ENCODE data around the gene GTF2I. TPM values are rescaled to one million over a fixed set of nuclear protein-coding genes. Genes with fewer than 3 reads are reported as not detected.
A peak's percentile ranks its signal among the peaks of the same experiment; 100 is the strongest.
"Not testable (repeated sequence)": the region's sequence is repeated elsewhere in the genome, so short reads cannot be mapped to it uniquely, and the experiment has no call there.

GTF2I gene
- polyA plus RNA-seq (ENCODE audit: insufficient read length in 3 of 3) = 100 to 1,000 TPM; 281 to 470 (median 427) TPM
- long read RNA-seq, donor 1, full-length matches to known transcripts = 19 of 62 reads
- long read RNA-seq, donor 1, partial matches to known transcripts = 43 of 62 reads
- long read RNA-seq, donor 1, other reads (novel, unspliced or antisense) = 0 of 62 reads
- long read RNA-seq, donor 2, full-length matches to known transcripts = 22 of 28 reads
- long read RNA-seq, donor 2, partial matches to known transcripts = 6 of 28 reads
- long read RNA-seq, donor 2, other reads (novel, unspliced or antisense) = 0 of 28 reads
- long read RNA-seq, donor 3, full-length matches to known transcripts = 26 of 123 reads
- long read RNA-seq, donor 3, partial matches to known transcripts = 97 of 123 reads
- long read RNA-seq, donor 3, other reads (novel, unspliced or antisense) = 0 of 123 reads
- long read RNA-seq, donor 4, full-length matches to known transcripts = 22 of 53 reads
- long read RNA-seq, donor 4, partial matches to known transcripts = 31 of 53 reads
- long read RNA-seq, donor 4, other reads (novel, unspliced or antisense) = 0 of 53 reads
- long read RNA-seq, donor 5, full-length matches to known transcripts = 12 of 17 reads
- long read RNA-seq, donor 5, partial matches to known transcripts = 5 of 17 reads
- long read RNA-seq, donor 5, other reads (novel, unspliced or antisense) = 0 of 17 reads
- long read RNA-seq, donor 6, full-length matches to known transcripts = 29 of 91 reads
- long read RNA-seq, donor 6, partial matches to known transcripts = 62 of 91 reads
- long read RNA-seq, donor 6, other reads (novel, unspliced or antisense) = 0 of 91 reads
- long read RNA-seq, donor 7, full-length matches to known transcripts = 35 of 56 reads
- long read RNA-seq, donor 7, partial matches to known transcripts = 21 of 56 reads
- long read RNA-seq, donor 7, other reads (novel, unspliced or antisense) = 0 of 56 reads
- long read RNA-seq, donor 8, full-length matches to known transcripts = 8 of 16 reads
- long read RNA-seq, donor 8, partial matches to known transcripts = 8 of 16 reads
- long read RNA-seq, donor 8, other reads (novel, unspliced or antisense) = 0 of 16 reads
- long read RNA-seq, donor 9, full-length matches to known transcripts = 28 of 63 reads
- long read RNA-seq, donor 9, partial matches to known transcripts = 35 of 63 reads
- long read RNA-seq, donor 9, other reads (novel, unspliced or antisense) = 0 of 63 reads
- long read RNA-seq, donor 10, full-length matches to known transcripts = 24 of 140 reads
- long read RNA-seq, donor 10, partial matches to known transcripts = 85 of 140 reads
- long read RNA-seq, donor 10, other reads (novel, unspliced or antisense) = 31 of 140 reads
- long read RNA-seq, donor 11, full-length matches to known transcripts = 21 of 37 reads
- long read RNA-seq, donor 11, partial matches to known transcripts = 16 of 37 reads
- long read RNA-seq, donor 11, other reads (novel, unspliced or antisense) = 0 of 37 reads
- long read RNA-seq, donor 12, full-length matches to known transcripts = 42 of 98 reads
- long read RNA-seq, donor 12, partial matches to known transcripts = 56 of 98 reads
- long read RNA-seq, donor 12, other reads (novel, unspliced or antisense) = 0 of 98 reads
- long read RNA-seq, donor 13, full-length matches to known transcripts = 15 of 42 reads
- long read RNA-seq, donor 13, partial matches to known transcripts = 27 of 42 reads
- long read RNA-seq, donor 13, other reads (novel, unspliced or antisense) = 0 of 42 reads
- long read RNA-seq, donor 14, full-length matches to known transcripts = 34 of 108 reads
- long read RNA-seq, donor 14, partial matches to known transcripts = 74 of 108 reads
- long read RNA-seq, donor 14, other reads (novel, unspliced or antisense) = 0 of 108 reads
- long read RNA-seq, donor 15, full-length matches to known transcripts = 29 of 43 reads
- long read RNA-seq, donor 15, partial matches to known transcripts = 14 of 43 reads
- long read RNA-seq, donor 15, other reads (novel, unspliced or antisense) = 0 of 43 reads
- long read RNA-seq, donor 16, full-length matches to known transcripts = 23 of 57 reads
- long read RNA-seq, donor 16, partial matches to known transcripts = 34 of 57 reads
- long read RNA-seq, donor 16, other reads (novel, unspliced or antisense) = 0 of 57 reads

DNA sequence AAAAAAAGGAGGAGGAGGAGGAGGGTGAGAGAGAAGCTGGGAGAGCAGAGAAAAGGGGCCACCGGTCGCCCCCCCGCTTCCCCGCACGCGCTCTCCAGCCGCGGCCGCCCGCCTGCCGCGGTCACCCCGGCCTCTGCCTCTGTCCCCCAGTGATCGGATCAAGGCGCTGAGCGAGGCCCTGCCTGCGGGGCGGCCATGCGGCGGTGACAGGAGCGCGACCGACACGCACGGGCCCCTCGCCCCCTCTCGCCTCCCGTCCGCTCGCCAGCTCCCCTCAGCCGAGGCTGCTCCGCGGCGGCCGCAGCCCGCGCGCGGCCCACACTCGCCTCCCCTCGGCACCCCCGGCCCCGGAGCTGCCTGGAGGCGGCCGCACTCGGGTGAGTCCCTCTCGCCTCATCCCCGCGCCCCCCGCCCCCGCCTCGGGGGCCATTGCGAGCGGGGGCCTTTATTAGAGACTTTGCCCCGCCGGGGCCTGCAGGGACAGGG lies at the start of gene GTF2I:
GTF2I (plus strand) TSS at position 27 of the 486 bp plus-strand sequence. CDS start 31,411 bp downstream, outside the sequence.
- no peak for DNase-seq

DNA sequence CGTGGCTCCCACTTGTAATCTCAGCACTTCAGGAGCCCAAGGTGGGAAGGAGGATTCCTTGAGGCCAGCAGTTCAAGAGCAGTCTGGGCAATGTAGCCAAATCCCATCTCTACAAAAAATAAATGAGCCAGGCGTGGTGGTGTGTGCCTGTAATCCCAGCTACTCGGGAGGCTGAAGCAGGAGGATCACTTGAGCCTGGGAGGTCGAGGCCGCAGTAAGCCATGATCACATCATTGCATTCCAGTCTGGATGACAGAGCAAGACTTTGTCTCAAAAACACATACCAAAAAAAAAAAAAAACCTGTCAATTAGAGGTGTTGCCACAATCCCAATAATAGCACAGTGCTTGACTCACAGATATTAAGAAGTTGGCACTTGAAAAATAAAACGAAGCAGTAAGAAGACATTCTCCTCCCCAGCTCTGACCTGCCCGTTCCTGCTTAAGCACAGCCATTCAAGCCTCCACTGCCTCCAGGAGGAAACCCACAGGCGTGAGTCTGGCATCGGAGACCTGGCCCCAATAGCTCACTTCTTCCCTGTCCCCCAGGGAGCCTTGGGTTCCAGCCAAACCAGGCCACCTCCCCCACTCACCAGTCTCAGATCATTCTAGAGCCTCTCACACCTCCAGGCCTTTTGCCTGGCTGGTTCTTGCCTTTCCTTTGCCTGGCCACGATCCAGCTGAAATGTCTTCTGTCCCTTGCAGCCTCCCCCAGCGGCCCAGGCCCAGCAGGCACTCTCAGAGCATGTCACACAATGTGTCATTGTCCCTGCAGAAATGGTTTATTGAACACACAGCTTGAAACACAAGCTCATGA lies 45.3 kb upstream of the GTF2I start:
- DNase-seq = no peak

DNA sequence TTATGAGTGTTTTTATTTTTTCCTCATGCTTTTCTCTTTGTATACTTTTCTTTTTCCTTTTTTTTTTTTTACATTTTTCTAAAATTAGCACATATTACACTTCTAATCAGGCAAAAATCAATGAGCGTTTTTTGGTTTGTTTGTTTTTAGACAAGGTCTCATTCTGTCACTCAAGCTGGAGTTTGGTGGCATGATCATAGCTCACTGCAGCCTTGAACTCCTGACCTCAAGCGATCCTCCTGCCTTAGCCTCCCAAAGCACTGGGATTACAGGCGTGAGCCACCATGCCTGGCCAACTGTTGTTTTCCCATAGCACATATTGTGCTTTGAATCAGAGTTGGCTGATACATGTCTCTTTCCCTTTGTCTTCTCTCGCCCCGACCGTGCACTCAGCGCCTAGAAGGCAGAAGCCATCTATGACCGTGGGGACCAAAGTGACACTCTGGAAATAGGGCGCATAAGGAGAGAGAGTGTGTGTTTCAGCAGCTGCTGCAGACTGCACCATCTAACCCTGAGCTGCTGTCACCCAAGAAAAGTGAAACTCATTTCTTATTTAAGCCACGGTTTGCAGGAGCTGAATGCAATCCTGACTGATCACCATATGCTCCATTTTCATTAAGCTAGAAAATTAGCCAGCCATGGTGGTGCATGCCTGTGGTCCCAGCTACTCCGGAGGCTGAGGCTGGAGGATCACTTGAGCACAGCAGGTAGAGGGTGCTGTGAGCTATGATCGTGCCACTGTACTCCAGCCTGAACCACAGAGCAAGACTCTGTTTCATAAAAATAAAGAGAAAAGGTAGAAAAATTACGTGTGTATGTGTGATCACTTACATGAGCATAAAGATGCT lies 41.4 kb upstream of the GTF2I start:
- no peak for DNase-seq

DNA sequence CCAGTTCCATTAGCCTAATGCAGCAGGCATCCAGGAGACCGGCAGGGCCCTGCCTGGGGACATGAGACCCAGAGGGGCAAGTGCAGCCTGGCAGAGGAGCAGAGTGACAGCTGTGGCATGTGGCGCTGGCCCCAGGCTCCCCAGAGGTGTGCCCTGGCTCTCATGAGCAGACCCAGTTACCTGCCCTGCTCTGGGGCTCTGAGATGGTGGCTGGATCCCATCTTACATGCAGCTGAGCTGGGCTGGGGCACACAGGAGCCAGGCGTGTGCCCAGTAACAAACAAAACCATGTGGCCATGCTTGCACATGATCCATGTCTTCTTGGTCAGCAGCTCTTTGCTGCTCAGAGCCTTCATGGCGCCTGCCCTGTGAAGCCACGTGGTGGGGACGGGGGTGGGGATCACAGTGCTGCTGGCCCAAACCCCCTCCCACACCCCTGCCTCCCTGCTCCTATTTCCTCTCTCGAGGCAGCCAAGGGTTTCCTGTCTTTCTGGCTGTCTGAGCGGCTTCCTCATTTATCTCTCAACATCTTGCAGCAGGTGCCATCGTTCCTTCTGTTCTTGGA lies 40.3 kb upstream of the GTF2I start:
- peak; percentile 64 for DNase-seq

DNA sequence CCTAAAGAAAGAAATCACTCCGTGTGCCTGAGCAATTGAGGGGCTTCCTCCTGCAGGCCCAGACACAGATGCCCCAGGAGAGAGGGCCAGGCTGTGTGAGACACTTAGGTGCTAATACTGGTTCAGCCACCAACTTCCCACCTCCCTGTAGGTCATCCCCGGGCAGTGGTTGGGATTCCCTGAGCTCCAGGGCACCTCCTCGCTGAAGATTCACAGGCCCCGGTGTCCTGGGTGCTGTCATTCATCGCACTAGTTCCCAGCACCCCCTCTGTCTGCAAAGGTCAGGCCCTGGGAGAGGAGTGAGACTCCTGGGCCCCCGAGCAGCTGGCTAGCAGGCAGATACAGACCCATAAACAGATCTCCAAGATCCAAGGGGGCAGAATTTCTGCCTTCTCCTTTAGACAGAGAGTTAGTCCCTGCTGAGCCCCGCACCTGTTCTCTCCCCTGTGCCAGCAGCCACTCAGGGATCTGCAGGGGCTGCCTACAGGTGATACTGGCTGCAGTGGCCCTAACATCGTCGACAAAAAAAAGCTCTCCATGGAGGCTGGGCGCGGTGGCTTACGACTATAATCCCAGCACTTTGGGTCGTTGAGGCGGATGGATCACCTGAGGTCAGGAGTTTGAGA lies 38.2 kb upstream of the GTF2I start:
- no peak for DNase-seq

DNA sequence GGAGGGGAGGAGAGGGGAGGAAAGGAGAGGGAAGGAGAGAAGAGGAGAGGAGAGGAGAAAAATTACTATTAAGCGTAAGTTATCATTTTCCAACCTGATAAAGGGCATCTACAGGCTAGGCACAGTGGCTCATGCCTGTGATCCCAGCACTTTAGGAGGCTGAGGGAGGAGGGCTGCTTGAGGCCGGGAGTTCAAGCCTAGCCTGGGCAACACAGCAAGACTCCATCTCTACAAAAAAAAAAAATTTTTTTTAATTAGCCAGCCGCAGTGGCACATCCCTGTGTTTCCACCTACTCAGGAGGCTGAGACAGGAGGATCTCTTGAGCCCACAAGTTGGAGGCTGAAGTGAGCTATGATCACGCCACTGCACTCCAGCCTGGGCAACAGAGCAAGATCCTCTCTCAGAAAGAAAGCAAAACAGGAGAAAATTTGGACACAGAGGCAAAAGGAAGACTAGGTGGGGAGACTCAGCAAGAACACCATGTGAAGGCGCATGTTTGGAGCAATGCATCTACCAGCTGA lies 35.2 kb upstream of the GTF2I start:
- no peak for DNase-seq

DNA sequence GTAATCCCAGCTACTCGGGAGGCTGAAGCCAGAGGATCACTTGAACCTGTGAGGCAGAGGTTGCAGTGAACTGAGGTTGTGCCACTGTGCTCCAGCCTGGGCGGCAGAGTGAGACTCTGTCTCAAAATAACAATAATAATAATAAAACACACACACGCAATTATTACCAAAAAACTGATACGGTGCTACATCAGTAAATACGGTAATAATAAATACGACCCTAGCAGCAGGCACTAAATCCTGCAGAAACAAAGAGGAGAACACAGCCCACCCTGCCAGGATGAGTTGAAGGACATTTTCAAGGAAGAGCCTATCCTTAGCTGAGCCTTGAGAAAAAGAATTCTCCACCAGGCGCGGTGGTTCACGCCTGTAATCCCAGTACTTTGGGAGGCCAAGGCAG lies 34.4 kb upstream of the GTF2I start:
- DNase-seq = no peak

DNA sequence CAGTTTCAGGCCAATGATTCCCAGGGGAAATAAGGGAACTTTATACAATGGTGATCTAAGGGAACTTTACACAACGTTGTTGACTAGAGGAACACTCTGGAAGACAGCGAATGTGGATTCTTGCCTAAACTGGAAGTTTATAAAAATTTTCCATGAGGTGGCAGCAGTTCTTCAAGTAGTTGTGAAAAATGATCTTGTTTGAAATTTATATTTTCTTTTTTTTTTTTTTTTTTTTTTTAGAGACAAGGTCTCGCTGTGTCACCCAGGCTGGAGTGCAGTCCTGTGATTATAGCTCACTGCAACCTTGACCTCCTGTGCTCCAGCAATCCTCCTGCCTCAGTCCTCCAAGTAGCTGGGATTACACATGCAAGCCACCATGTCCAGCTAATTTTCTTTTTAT lies 32.1 kb upstream of the GTF2I start:
- DNase-seq = no peak

DNA sequence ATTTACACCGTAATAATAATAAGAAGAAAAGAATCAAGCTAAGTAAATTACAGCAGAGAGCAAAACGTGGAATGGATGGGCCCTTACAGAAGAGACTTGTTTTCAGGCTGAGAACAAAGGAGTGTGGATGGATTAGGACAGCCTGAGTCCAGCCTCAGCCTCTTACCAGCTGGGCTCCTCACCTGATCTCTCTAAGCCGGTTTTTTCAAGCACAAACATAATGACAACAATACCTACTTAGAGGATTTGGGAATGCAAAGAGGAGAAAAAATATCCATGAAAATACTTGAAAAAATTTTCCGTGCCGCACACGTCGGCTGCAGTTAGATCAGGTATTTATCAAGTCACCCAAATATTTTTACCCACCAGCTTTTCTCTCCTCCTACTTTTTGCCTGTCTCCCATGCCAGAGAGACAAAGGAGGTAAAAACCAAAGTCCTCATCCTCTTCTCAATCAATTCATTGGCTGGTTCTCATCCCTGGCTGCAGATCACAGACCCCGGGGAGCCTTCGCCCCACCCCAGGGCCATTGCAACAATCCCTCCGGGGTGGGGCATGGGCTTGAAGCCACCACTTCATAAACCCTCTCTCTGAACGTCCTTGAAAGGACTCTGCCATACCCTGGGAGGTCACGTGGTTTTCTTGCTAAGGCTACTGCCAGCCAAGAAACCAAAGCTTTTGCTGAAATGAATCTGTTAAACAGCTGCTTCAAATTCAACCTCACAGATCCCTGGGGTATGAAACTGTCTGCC lies 29.7 kb upstream of the GTF2I start:
- DNase-seq = no peak

DNA sequence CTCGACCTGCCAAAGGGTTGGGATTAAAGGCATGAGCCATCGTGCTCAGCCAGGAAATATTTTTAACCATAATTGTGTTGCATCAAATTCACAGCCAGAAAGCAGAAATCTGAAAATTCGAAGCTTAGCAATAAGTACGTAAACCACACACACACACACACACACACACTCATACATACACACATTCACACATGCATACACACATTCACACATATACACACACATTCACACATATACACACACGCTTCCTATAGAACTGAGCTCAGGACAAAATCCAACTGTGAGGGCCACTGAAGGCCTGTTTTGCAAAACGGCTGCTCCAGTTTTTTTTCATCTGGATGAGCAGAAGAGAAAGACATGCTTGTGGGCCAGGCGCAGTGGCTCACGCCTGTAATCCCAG lies 25.0 kb upstream of the GTF2I start:
- no peak for DNase-seq

DNA sequence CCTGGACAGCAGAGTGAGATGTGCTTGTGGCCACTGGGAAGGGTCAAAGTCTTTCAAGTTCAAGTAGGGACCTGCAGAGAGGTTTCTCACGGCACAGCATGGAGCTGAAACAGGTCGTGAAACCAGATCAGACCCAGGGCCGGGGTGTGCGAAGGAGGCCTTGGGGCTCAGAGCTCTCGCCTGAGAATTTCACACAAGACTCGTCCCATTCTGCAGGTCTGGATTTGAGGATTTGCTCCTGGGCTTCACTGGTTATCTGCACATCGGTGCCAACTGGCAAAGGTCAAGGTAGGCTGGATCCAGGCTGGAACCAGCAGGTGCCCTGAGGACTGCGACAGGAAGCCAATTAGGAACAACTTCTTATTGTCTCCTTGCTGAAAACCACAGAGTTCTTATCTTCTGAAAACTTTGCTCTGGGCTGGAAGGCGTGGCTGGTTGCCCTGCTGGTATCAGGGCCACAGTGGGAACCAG lies 24.0 kb upstream of the GTF2I start:
- DNase-seq = no peak

DNA sequence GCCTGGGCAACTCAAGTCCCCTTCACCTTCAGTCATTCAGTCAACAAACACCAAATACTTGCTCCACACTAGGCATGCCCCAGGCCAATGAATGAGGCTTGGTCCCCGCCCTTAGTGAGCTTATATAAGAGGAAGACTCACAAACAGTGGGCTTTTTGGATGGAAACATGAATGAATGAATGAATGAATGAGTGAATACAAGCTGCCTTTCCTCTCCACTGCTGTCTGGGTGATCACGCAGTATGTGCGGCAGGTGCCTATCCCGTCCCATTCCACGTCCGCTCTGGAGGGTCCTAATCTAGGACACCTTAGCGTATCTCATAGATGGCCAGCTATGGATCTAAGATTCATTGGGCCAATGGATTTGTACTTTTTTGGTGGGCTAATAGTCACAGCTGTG lies 19.8 kb upstream of the GTF2I start:
- DNase-seq = no peak

DNA sequence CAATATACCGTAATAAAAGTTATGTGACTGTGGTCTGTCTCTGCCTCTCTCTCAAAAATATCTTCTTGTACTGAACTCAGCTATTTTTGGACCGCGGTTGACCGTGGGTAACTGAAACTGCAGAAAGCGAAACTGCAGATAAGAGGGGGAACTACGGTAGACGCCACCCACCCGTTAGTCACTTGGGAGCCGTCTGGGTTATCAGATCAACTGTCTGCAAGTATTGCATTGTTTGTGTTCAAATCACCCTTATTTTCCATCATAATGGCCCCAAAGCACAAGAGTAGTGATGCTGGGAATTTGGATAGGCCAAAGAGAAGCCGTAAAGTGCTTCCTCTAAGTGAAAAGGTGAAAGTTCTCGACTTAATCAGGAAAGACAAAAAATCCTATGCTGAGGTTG lies 7.5 kb upstream of the GTF2I start:
- DNase-seq = not testable (repeated sequence)

DNA sequence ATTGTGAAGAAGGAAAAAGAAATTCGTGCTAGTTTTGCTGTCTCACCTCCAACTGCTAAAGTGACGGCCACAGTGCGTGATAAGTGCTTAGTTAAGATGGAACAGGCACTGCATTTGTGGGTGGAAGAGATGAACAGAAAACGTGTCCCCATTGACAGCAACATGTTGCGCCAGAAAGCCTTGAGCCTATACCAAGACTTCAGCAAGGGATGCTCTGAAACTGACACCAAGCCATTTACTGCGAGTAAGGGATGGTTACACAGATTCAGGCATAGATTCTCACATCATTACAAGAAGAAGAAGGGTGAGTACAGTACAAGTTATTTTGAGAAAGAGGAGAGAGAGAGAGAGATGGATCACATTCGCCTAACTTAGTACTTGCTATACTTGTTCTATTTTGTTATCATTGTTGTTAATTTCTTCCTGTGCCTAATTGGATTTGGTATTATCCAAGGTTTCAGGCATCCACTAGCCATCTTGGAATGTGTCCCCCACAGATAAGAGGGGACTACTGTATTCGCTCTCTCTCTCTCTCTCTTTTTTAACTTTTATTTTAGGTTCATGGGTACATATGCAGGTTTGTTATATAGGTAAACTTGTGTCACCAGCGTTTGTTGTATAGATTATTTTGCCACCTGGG lies 6.9 kb upstream of the GTF2I start:
- DNase-seq = not testable (repeated sequence)

DNA sequence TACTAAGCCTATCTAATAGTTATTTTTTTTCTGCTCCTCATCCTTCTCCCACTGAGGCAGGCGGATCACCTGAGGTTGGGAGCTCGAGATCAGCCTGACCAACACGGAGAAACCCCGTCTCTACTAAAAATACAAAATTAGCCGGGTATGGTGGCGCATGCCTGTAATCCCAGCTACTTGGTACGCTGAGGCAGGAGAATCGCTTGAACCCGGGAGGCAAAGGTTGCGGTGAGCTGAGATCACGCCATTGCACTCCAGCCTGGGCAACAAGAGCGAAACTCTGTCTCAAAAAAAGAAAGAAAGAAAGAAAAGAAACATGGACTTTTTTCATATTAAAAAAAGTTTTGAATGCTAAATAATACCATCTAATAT lies 6.4 kb upstream of the GTF2I start:
- not testable (repeated sequence) for DNase-seq
